Frontal cortex (tissue), 4 donors: ENCODE measurements around the gene LEPROT. TPM values are rescaled to one million over a fixed set of nuclear protein-coding genes. Genes with fewer than 3 reads are reported as not detected.

Experiments
- DNase-seq, 2 donors: peaks; one replicate each; pipeline ENCODE4 v3.0.0; 2012; ENCODE audit warnings: low spot score in 2 of 2
- FAIRE-seq: peaks from 2 replicates; lab custom pipeline; 2012; peaks lifted over from hg19 to GRCh38; lab: Jason Lieb, UNC
- total RNA-seq: library from RNA; depleted of rRNA; stranded (reverse); fragments of >200 nt; gene quantifications from one replicate; pipeline ENCODE4 v1.2.3, GENCODE V29; 2014
- donor health status: control.
- donor health status: control.
- donor health status: control.

The LEPROT gene
- total RNA-seq, 1 donor from 2014 or later, result 13.5 TPM

DNA sequence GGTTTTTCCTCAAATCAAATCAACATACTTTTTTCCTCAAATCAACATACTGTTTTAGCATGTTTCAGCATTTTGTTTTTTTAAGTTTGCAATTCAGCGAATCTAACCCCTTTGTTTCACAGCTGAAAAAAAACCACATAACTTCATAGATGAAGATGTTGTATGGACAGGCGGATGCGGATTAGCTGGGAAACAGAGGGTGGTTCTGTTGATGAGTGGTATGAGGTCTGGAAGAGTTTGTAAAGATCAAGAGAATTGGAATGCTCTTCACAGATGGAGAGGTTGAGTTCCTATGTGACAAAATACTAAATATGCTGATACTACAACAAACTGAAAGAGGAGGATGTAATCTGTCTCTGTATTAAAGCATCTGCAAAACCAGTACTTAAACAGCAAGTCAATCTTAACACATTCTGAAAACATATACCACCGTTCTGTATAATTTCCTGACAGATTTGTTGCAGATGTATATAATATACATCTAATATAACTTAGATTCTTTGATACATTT is 10.6 kb upstream of the LEPROT start:
- DNase-seq (no peak), FAIRE-seq (no peak)

DNA sequence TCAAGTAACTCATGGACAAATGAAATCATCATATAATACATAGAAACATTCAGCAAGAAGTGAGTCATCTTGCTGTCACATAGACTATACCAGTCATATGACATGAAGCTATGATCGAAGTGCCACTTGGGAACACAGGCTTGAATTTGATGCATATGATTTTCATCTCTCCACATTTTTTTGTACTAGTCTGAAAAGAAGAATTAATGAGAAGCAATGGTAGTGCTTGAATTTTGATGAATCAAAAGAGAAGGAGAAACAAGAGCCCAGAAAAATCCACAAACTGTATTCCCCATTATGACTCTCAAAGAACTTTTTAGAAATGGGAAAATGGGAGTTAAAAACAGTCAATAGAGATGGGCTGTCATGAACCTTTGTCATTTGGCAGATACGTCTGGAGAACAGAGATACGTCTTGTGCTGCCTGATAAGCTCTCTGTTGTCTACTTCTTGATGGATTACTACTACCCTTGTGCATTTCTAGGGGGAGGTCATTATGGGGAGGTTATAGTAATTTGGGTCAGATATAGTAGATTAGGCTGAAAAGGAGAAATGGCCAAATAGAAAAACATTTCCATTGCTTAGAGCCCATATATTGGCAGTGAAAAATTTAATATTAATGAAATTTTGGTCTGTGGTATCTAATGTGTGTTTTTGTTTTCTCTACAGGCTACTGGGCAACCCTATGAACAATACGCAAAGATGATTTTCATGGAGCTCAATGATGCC is 8.0 kb upstream of the LEPROT start:
- DNase-seq (no peak), FAIRE-seq (no peak)

DNA sequence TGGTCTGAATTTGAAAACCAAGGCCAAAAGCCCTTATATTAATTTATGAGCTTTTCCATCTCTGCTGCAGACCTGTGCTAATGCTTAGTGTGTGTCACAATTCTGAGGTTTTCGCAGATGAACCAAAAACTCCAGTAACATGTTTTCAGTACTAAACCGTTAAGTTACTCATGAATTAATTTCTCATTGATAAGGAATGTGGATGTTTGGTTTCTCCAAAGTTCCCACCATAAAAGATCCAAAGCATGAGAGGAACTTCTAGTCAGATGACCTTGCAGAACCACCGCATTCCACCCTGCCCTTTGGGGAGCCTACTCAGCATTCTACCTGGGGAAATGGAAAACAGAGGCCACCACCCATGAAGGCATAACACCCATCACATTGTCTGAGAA is 7.5 kb upstream of the LEPROT start:
- DNase-seq (no peak), FAIRE-seq (no peak)

DNA sequence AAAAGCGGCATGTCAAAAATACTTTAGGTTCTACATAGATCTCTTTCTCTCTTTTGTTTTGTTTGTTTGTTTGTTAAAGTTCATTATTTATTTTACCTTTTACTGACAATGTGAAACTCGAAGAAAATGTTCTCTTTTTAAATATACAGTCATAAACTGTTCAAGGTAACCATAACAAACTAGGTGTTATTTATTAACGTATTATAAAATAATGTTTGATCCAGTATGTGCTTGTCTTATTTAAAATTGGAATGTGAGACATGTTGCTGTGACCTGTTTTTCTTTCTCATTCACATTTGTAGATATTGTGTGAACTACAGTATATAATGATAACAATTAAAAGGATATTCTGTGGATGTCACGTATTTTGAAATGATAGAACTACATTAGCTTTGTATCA is 5.9 kb upstream of the LEPROT start:
- peak; percentile 50 for FAIRE-seq
- DNase-seq, result no peak

DNA sequence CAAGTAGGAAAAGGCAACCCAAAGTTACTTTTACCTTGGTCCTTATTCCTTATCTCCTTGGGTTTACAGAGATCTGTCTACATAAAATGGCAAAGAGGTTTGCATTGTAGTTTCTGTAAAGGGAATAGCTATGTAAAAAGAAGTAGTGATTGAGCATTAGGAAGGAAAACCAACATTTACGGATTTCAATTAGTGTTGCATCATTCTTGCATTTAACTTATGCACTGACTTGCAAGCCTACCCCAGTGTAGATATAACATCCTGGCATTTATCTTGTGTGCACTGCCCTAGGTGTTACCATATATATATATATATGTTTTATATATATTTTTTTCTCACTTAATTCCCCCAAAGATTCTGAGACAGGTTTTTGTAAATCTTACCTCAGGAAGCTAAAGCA is 3.7 kb upstream of the LEPROT start:
- DNase-seq (no peak), FAIRE-seq (no peak)

DNA sequence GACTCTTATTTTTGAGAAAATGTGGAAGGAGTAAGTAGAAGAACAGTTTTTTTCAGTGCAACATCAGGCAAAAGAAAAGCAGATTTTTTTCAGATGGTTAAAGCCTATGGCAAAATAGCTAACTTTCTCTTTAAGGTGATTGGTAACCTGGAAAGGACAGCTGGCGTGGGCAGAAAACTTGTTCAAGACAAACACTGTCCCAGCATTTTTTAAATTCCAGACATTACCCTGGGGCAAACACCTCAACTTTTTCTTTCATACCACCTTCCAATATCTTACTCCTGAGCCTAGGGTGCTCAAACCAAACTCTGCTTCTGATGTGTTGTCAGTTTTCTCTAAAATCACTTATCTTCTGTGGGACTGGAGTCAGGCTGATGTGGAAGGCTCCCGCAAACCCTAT is 2.7 kb upstream of the LEPROT start:
- FAIRE-seq, result no peak
- DNase-seq, result no peak

DNA sequence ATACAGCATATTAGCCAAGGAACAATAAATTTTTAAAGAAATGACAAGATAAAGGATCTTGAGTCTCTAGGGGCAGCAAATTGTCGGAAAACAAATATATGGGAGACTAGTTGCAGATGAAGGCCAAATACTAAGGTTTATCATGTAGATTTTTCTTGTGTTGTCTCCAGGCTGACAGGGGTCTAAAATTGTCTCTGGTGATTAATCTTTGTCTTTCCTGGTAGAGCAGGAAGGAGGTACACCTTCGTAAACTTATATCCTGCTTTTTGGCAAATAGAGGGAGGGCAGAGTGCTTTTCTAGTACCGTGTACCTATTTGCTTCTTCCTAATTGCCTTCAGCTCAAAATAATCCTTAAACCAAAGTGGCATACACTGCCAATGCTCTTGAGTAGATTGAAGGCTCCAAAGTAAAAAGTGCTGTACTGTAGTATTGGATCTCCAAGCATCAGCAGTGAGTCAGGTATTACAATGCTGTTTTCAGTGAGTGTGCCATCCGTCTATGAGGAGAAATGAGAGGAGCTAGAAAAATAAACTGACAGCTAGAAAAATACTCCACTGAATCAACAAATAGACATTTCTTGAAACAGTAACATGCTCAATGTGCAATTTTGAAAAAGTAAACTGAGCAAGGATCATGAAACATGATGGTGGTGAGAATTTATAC is 1.8 kb upstream of the LEPROT start:
- FAIRE-seq (no peak), DNase-seq (no peak)

DNA sequence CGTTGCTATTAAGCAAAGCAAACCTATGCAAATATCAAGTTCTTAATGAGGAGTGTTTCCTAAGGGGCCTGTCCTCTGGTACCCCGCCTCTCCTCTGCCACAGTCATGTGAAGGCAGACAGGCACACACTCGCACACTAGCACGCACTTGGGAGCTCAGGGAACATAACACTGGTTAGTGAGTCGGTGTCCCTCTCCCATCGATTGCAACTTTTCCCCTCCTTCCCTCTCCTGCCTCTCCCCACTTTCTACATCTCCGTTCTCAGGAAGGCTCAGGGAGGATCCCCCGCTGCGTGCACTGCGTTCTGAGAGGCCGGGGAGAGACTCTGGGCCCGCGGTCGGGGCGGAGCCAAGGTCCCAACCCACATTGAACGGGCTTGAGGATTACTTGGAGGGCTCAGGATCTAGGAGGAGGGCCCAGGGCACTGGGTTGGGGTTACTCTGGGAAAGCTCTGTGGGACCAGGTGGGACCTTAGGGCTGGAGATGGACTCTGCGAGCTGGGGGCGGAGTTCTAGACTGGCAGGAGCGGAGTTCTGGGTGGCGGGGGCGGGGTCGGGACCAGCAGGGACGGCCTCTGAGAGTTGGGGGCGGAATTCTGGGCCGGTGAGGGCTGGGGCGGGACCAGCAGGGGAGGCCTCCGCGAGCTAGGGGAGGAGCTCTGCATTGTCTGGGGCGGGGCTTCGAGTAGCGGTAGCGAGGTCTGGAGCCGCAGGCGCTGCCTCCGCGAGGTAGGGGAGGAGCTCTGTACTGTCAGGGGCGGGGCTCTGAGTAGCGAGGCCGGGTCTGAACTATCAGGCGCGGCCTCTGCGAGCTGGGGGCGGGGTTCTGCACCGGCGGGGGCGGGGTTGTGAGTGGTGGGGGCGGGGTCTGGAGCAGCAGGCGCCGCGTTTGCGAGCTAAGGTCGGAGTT is 533 bp upstream of the LEPROT start:
- FAIRE-seq, result no peak
- DNase-seq, result peak; percentile 88 to 90

DNA sequence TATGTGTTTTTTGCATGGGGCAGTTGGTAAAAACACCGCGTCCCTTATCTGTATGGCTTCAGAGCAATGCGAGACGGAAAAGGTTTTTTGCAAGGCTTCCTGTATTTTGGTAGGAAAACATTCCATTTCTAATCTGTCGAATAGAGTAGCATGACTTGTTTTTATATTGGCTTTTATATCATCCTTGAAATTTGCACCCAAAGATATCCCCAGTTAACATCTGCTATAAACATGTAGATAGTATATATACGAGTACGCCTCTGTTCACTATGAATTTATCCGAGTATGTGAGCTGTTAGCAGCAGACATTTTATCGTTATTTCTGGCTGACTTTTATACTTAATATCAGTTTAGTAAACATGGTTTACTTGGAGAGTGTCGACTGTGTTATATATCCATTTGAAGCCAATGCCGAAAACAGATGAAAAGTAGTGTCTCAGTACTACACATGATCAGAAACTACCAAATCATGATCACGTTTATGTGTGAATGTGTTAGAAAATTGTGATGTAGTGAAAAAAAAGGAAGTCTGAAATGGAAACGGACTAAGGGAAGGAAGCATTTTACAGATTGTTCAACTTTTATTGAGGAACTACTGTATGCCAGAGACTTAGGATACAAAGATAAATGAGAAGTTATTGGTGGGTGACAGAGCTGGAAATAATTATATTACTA is 1.0 kb downstream of the LEPROT start:
- peak in 1 of 2 donors; percentile 19 for DNase-seq
- FAIRE-seq, result no peak

DNA sequence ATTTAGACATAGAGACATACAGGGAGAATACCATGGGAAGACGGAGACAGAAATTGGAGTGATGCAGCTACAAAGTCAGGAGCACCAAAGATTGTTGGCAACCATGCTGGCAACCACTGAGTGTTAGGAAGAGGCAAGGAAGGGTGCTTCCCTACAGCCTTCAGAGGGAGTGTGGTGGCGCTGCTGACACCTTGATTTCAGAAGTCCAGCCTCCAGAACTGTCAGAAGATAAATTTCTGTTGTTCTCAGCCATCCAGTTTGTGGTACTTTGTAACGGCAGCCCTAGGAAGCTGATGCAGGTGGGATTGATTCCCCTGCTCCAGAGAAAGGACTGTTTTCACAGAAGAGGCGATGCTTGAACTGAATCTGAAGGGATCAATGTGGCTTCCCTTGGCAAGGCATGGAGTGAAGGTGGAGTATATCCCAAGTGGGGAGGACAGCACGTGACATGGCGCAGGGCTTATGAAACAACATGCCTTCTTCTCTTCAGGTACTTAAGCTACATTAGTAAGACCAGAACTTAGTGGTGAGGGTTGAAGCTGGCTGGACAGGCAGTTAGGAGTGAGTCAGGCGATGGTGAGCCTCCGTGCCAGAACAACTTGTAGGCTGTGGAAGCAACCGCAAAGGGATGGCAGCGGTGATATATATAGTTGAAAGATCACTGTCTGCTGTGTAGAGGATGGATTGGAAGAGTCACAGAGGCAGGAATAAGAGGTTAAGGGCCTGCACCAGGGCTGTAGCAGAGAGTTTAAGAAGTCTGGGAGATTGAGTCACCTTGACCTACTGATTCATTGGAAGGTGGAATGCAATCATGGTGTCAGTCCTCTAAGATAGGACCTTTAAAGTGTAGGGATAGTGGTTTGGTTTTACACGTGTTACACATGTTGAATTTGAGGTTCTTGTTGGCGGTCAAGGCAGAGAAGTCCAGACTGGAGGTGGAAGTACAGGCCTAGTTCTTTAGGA is 2.1 kb downstream of the LEPROT start:
- no peak for DNase-seq
- no peak for FAIRE-seq

DNA sequence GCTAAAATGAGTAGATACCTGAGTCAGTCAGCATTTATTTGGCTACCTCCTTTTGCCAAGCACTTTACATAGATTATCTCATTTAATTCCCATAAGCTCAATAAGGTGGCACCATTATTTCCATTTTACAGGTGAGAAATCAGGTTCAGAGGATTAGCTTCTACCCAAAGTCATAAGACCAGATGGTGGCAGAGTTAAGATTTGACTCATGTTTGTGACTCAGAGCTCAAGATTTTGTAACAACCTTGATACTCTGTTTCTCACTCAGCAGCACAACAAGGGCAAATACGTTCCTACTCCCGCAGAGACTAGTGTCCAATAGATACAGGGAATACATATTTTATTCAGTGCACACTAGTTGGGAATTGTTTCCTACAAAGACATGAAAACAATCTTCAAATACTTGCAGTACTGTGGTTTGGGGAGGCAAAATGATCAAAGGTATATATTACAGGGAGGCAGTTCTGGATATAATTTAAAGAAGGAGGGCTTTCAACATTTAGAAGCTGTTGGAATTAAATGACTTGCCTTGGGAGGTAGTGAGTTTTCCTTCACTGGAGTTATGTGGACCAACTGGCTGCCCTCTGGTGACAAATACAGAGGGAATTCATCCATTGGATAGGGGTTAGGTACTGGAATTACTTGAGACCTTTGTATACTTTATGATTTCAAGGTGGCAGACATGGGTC is 3.6 kb downstream of the LEPROT start:
- no peak for DNase-seq
- no peak for FAIRE-seq

DNA sequence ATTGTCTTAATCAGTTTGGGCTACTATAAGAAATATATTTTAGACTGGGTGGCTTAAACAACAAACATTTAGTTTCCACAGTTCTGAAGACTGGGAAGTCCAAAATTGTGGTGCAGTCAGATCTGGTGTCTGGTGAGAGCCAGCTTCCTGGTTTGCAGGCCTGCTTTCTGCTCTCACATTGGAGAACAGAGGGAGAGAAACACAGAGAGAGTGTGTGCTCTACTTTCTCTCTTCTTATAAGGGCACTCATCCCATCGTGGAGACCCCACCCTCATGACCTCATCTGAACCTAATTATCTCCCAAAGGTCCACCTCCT is 4.1 kb downstream of the LEPROT start:
- FAIRE-seq (no peak), DNase-seq (no peak)

DNA sequence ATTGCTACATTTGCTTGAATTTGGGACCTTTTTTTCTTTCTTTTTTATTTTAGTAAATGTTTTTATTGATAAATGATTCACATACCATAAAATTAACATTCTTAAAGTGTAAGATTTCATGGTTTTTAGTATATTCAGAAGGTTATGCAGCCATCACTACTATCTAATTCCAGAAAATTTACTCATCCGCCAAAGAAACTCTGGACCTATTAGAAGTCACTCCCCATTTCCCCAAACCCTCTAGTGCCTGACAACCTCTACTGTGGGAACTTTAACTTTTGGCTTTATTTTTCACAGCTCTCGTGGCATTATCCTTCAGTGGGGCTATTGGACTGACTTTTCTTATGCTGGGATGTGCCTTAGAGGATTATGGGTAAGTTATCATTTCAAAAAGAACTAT is 4.5 kb downstream of the LEPROT start:
- FAIRE-seq, result no peak
- DNase-seq, result no peak

DNA sequence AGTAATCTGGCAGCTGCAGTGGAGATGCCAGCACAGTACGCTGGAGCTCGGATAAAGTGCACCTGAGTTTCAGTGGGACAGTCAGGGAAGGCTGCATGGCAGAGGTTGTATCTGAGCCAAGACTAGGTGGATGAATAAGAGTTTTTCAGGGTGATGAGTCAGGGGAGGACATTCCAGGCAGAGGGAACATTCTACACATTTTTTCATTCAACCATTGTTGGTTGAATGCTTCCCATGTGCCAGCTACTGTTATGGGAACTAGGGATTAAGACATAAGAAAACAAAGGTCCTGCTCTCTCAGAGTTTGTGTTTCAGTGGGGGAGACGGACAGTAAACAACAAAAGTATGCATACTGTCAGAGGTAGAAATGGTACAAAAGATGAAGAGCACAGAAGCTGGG is 5.2 kb downstream of the LEPROT start:
- DNase-seq, result no peak
- no peak for FAIRE-seq

DNA sequence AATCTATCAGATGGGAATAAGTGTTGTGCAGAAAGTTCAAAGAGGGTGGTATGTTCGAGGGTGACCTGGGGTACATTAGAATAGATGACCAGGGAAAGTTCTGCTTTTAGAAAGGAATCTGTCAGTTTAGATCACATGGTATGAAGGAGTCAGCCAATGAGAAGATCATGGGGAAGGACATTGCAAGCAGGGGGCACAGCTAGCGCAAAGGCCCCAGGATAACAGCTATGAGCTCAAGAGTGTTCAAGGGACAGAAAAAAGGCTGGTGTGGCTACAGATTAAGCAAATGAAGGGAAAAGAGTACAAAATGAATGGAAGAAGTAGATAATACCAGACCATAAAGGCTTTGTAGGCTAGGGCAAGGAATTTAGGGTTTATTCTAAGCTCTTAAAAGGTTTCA is 8.6 kb downstream of the LEPROT start:
- no peak for DNase-seq
- FAIRE-seq, result no peak

DNA sequence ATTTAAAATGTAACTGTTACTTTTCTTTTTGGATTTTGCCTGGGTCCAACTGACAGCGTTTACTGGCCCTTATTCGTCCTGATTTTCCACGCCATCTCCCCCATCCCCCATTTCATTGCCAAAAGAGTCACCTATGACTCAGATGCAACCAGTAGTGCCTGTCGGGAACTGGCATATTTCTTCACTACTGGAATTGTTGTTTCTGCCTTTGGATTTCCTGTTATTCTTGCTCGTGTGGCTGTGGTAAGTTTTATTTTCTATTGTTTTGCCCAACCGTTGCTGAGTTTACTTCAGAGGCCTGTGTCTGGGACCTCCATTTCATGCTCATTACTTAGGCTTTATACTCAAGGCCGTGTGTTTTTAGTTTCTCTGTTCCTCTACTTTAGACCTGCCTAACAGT is 9.3 kb downstream of the LEPROT start:
- FAIRE-seq (no peak), DNase-seq (no peak)

DNA sequence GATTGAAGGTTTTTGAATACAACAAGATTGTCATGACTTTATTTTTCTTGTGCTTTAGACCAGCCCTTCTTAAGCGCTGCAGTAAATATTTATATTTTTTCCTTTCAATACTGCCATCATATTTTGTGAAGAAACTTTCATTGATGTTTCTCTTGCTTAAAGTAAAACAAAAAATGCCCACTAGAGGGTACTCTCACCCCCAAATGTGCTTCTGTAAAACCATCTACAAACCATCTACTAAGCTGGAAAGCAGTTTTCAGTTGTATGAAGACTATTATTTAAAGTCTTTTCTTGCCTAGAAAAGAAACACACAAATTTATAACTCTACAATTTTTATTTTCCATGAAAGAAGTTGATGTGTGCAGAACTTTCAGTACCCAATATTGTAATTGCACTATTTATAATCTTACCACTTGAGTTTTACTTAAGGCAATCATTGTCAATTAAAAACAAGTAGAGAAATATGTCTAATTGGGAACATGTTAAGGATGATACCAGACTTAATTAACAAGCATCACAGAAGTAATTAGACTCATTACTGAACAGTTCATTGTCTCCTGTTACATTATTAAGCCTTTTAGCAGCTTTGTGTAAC is 10.7 kb downstream of the LEPROT start:
- FAIRE-seq, result peak; percentile 90
- DNase-seq, result no peak

DNA sequence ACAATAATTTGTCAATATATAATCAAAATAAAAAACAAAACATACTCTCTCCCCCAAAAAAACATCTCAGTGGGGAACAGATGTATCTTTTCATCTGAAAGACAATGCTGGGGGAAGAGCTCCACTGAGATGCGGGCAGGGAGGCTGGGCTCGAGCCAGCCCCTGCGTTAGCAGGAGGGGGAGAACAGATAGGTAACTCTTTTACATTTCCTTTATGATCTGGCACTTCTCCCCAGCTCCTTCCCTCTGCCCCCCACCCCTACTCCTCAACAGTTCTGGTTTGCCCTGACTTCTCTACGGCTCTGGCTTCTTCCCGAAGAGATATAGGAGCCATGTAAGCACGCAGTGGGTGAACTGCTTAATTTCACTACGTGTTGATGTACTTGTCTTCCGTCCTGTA is 12.4 kb downstream of the LEPROT start:
- no peak for DNase-seq
- no peak for FAIRE-seq
